ENCODE results near the gene TFPT.
"Not testable (repeated sequence)": the region's sequence is repeated elsewhere in the genome, so short reads cannot be mapped to it uniquely, and the experiment has no call there.

TFPT gene

GRCh38 chr19:54114340-54115108 lies 933 bp downstream of the TFPT start:
- peak; percentile 9 to 26 for ATAC-seq

- no peak for ATAC-seq
Measured at GRCh38 chr19:54109651-54110050, 5.8 kb downstream of the TFPT start.

GRCh38 chr19:54108496-54108895 lies 7.0 kb downstream of the TFPT start:
- ATAC-seq, result no peak

- ATAC-seq, result no peak
Measured at GRCh38 chr19:54107876-54108490, 7.5 kb downstream of the TFPT start.

- ATAC-seq, result no peak
Measured at GRCh38 chr19:54106716-54107115, 8.7 kb downstream of the TFPT start.

- no peak for ATAC-seq
Measured at GRCh38 chr19:54105796-54106195, 9.7 kb downstream of the TFPT start.

GRCh38 chr19:54104998-54105715 lies 10.3 kb downstream of the TFPT start:
- ATAC-seq, result no peak

GRCh38 chr19:54102421-54103169 lies 12.9 kb downstream of the TFPT start, which contains the start of gene NDUFA3:
Gene NDUFA3, plus strand, starts transcription at chr19:54102855. Its CDS starts 24 bp downstream, at chr19:54102879.
- ATAC-seq, result peak; percentile 99 to 100

- no peak for ATAC-seq
Measured at GRCh38 chr19:54100561-54100960, 14.9 kb downstream of the TFPT start, which contains the start of gene OSCAR. Gene OSCAR, minus strand, starts transcription at chr19:54100803. Its CDS starts 11 bp downstream, at chr19:54100792.

GRCh38 chr19:54099903-54100255 lies 15.6 kb downstream of the TFPT start:
- not testable (repeated sequence) for ATAC-seq

GRCh38 chr19:54099190-54099902 lies 16.1 kb downstream of the TFPT start:
- ATAC-seq, result no peak

GRCh38 chr19:54096617-54097106 lies 18.8 kb downstream of the TFPT start:
- ATAC-seq, result peak in 1 of 2 donors; percentile 53

GRCh38 chr19:54095859-54096616 lies 19.4 kb downstream of the TFPT start:
- ATAC-seq, result peak; percentile 78 to 91

- no peak for ATAC-seq
Measured at GRCh38 chr19:54095136-54095858, 20.2 kb downstream of the TFPT start.

GRCh38 chr19:54094426-54095000 lies 20.9 kb downstream of the TFPT start:
- ATAC-seq, result no peak

- ATAC-seq, result no peak
Measured at GRCh38 chr19:54084410-54084809, 31.0 kb downstream of the TFPT start.

- no peak for ATAC-seq
Measured at GRCh38 chr19:54081032-54081431, 34.4 kb downstream of the TFPT start, which contains the start of gene TARM1. Gene TARM1, minus strand, starts transcription at chr19:54081365. Its CDS starts 25 bp downstream, at chr19:54081340.

GRCh38 chr19:54077334-54077733 lies 38.1 kb downstream of the TFPT start:
- ATAC-seq, result no peak

GRCh38 chr19:54074851-54075250 lies 40.6 kb downstream of the TFPT start:
- no peak for ATAC-seq

GRCh38 chr19:54073829-54074228 lies 41.6 kb downstream of the TFPT start:
- ATAC-seq, result no peak
